GM10266 (cell line): ENCODE measurements around the gene ST8SIA5.

Source experiments
- DNase-seq: peaks from one replicate; pipeline ENCODE4 v3.0.0; 2012; ENCODE audit errors: extremely low spot score
- CTCF ChIP-seq: IDR thresholded peaks from 2 replicates; pipeline ENCODE4 v1.5.1; 2012; ENCODE audit warnings: mild to moderate bottlenecking, low read depth; ENCODE audit not compliant: control insufficient read depth, insufficient read depth; ENCODE audit errors: missing control alignments

Gene ST8SIA5

GRCh38 chr18:46622451-46622850, 134.4 kb downstream of the ST8SIA5 start:
- DNase-seq, result no peak
- no peak for TF ChIP-seq CTCF

GRCh38 chr18:46621871-46622270, 135.0 kb downstream of the ST8SIA5 start:
- no peak for DNase-seq
- no peak for TF ChIP-seq CTCF

DNA sequence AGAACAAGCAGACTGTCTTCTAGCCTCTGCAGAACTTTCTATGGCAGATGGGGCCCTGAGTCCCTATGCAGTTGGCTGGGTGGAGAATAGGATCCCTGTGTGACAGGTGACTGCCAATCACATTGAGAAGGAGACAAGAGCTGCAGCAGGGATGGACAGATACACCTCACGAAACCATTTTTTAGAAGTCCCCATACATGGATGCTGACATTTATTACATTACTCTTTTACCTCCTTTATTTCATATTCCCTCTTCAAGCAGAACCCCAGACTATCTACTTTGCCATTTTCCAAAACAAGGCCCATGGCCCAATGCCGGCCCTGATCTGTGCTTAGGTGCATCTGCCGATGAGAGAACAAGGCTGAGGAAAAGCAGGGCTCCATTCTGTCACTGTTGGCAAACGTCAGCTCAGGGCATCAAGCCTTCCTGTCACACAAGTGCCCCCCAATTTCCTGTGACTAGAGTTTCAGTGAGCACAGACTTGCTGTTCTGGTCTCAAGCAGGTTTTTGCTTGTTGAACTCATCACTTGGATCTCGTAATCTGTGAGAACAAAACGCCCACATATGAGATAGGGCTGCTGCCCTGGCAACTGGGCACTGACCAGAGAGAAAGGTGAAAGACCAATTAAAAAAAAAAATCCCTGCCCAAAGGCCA, 135.6 kb downstream of the ST8SIA5 start:
- no peak for TF ChIP-seq CTCF

DNA sequence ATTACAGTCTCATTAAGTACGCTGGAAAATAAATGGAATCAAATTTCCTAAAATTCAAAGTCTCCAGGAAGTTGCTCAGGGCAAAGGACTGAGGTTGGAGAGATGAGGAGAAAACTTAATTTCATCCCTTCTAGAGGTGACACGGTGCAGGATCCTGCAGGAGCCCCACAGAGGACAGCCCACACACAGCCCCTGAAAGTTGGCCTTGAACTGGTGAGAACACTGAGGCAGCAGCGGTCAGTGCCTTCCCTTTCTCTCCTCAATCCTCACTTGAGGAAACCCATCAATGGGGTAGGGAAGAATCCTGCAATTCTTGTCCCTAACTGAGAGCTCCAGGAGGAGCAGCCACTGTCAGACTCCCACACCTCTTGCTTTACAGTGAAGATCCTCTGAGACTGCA, 137.3 kb downstream of the ST8SIA5 start:
- DNase-seq, result no peak
- no peak for TF ChIP-seq CTCF

More for the DNA sequence above, 135.6 kb downstream of the ST8SIA5 start:
- no peak for DNase-seq
